HG03175 (cell line): Measurements from ENCODE around the gene SNIP1.
"Not testable (repeated sequence)": the region's sequence is repeated elsewhere in the genome, so short reads cannot be mapped to it uniquely, and the experiment has no call there.

Experiments used
- ATAC-seq: cut with Tn5 transposase; IDR thresholded peaks from one replicate; pipeline ENCODE4 v1.9.1; 2021; ENCODE audit warnings: mild to moderate bottlenecking, moderate library complexity; ENCODE audit not compliant: unreplicated experiment

Gene SNIP1

GRCh38 chr1:37559957-37560379 is 5.9 kb upstream of the SNIP1 start:
- not testable (repeated sequence) for ATAC-seq

GRCh38 chr1:37559080-37559479 is 5.0 kb upstream of the SNIP1 start:
- ATAC-seq = no peak

DNA sequence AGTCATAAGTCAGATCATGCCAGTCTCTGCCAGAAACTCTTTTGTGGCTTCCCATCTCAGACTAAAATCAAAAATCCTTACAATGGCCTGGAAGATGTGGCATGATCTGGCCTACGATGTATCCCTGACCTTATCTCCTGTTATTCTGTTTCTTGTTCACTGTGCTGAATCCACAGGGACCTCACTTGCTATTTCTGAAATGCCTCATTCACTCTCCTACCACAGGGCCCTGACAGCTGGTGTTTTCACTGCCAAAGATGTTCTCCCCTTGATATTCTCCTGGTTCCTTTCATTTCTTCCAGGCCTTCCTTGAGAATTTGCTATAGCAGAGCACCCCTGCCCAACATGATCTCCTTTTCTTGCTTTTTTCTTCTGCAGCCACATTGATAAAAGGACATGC is 4.3 kb upstream of the SNIP1 start:
- no peak for ATAC-seq

- no peak for ATAC-seq
Observed at GRCh38 chr1:37557402-37557801, 3.3 kb upstream of the SNIP1 start.

DNA sequence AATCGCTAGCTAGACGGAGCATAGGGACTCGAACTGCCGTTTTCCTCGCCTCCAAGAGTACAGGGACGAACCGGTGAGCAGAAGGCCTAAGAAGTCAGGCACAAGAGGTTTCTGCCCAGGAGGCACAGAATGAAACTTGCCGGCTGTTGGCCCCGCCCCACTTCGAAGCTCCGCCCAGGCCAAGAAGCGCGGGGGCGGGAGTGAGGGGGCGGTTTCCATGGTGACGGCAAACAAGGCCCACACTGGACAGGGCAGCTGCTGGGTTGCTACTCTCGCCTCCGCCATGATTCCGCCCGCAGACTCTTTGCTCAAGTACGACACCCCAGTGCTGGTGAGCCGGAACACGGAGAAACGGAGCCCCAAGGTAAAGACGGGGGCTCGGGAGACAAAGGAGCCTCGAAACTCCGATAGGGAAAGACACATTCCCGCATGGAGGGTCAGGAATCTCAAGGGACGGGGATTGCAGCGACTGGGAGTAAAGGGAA is 2.7 kb upstream of the SNIP1 start, which contains the start of gene DNALI1:
DNALI1 (plus strand) TSS at position 229 of the 485 bp plus-strand sequence; CDS start at position 284, 55 bp downstream.
- no peak for ATAC-seq

- ATAC-seq = peak; percentile 21
Observed at GRCh38 chr1:37553598-37553926, 531 bp downstream of the SNIP1 start.

- ATAC-seq = no peak
Observed at GRCh38 chr1:37549341-37549740, 4.8 kb downstream of the SNIP1 start.

DNA sequence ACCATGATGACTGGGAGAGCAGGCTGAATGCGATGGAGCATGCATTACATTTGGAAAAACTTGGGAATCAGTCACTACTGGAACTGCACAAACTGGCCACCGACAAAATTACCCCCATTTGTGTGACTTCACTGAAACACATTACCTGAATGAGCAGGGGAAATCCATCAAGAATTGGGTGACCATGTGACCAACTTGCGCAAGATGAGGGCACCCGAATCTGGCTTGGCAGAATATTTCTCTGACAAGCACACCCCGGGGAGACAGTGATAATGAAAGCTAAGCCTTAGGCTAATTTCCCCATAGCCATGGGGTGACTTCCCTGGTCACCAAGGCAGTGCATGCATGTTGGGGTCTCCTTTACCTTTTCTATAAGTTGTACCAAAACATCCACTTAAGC is 9.1 kb downstream of the SNIP1 start:
- ATAC-seq = no peak

DNA sequence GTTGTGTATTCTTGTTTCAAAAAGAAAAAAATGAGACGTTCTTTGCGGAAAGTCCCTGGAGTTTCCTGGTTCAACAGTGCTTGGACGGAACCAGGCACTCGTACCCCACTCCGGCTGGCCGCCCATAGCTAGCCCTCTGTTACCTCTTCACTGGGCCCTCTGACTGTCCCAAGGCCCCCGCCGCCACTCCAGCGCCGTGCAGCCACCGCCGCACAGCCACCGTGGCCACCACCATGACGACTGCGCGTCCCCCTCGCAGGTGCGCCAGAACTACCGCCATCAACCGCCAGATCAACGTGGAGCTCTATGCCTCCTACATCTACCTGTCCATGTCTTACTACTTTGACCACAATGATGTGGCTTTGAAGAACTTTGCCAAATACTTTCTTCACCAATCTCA is 9.6 kb downstream of the SNIP1 start:
- ATAC-seq = no peak

DNA sequence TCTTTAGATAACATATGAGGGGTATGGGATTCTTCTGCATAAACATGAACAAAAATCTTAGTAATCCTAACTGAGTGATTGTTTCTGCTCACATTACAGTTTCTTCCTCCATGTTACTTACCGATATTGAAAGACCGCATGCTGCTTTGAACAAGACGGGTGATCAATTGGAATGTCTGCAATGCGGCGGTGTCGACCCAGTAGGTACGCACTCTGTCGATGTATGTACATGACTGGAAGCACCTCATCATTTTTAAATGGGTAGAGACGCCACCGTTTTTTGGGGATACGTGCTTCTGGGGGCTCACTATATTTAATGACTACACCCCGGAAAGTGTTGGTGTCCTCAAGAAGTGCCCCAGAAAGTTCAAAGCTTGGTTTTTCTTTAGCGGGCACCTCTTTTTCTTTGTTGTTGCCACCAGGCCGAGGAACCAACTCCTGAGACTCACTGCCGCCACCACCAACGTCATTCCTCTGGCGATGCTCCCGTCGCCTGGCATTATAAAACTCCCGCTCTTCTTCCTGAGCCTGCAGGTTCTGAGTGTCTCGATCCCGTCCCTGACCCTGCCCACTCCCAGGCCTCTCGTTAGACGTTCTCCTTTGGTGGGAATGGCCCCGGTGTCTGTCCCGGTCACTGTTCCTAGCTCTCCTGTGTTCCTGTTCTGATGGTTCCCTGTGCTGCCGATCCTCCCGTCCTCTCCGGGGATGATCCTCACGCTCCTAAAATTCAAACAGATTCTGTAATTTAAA is 13.9 kb downstream of the SNIP1 start:
- ATAC-seq = no peak

DNA sequence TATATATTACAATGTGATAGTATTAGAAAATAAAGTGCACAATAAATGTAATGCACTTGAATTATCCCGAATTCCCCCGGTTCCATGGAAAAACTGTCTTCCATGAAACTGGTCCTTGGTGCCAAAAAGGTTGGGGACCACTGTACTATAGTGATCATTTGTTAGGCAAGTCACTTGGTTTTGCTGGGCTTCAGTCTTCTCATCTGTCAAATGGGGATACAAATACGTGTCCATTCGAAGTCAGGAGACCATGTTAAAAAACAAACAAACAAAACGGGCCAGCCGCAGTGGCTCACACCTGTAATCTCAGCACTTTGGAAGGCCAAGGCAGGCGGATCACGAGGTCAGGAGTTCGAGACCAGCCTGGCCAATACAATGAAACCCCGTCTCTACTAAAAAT is 14.9 kb downstream of the SNIP1 start:
- ATAC-seq = not testable (repeated sequence)

GRCh38 chr1:37537378-37537777 is 16.7 kb downstream of the SNIP1 start:
- no peak for ATAC-seq

DNA sequence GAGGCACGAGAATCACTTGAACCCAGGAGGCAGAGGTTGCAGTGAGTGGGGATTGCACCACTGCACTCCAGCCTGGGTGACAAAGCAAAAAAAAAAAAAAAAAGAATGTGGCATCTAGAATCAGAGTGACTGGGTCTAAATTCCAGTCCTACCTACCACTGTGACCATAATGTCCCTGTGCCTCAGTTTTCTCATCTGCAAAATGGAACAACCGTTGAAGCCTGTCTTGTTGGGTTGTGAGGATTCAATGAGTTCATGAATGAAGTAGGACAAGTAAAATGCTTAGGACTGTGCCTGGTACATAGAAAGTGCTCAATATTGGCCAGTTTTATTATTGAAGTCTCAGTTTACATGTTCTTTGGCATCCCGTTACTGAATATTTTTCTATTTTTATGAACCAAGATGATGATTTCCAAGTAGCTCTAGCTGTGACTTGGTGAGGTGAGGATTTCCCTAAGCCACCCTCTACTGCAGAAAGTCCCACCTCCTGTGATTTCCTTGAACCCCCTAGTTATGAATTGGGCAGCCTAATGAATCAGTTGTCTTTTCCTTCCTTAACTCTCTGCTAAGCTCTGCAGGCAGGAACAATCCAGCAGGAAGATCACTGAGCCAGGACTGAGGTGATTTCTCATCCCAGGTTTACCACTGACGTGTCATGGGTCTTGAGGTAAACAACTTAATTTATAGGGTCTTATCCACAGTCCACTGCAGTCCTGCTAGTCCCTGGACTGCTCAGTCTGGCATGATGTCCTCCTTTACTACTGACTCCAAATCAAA is 20.6 kb downstream of the SNIP1 start:
- no peak for ATAC-seq

- not testable (repeated sequence) for ATAC-seq
Observed at GRCh38 chr1:37532418-37533156, 21.5 kb downstream of the SNIP1 start.

- ATAC-seq = not testable (repeated sequence)
Observed at GRCh38 chr1:37529888-37530287, 24.2 kb downstream of the SNIP1 start.

DNA sequence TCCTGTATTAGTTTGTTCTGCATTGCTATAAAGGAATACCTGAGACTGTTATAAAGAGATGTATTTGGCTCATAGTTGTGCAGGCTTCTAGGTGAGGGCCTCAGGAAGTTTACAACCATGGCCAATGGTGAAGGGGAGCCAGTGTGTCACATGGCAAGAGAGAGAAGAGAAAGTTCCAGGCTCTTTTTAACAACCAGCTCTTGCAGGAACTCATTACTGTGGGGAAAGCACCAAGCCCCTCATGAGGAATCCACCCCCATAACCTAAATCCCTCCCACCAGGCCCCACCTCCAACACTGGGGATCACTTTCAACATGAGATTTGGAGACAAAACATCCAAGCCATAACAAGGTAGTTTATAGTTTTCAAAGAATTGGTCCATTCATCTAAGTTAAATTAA is 34.5 kb downstream of the SNIP1 start:
- no peak for ATAC-seq

DNA sequence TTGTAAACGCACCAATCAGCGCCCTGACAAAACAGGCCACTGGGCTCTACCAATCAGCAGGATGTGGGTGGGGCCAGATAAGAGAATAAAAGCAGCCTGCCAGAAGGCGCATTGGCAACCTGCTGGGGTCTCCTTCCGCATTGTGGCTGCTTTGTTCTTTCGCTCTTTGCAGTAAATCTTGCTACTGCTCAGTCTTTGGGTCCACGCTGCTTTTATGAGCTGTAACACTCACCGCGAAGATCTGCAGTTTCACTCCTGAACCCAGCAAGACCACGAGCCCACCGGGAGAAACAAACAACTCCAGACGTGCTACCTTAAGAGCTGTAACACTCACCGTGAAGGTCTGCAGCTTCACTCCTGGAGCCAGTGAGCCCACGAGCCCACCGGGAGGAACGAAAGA is 35.2 kb downstream of the SNIP1 start:
- ATAC-seq = not testable (repeated sequence)

DNA sequence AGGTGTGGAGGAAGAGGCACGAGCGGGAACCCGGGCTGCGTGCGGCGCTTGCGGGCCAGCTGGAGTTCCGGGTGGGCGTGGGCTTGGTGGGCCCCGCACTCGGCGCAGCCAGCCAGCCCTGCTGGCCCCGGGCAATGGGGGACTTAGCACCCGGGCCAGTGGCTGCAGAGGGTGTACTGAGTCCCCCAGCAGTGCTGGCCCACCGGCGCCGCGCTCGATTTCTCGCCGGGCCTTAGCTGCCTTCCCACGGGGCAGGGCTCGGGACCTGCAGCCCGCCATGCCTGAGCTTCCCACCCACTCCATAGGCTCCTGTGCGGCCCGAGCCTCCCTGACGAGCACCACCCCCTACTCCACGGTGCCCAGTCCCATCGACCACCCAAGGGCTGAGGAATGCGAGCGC is 35.9 kb downstream of the SNIP1 start:
- not testable (repeated sequence) for ATAC-seq

- no peak for ATAC-seq
Observed at GRCh38 chr1:37517569-37517968, 36.5 kb downstream of the SNIP1 start.

GRCh38 chr1:37515185-37516034 is 38.7 kb downstream of the SNIP1 start:
- no peak for ATAC-seq
